GM23248 (cell line): ENCODE results near the gene ZDHHC14.

Experiments used
- EZH2 ChIP-seq: fragments of 200-600 bp; sonication (generic); IDR thresholded peaks from 2 replicates; pipeline ENCODE4 v1.6.1; 2018; ENCODE audit warnings: antibody characterized with exemption, mild to moderate bottlenecking; ENCODE audit not compliant: insufficient read depth, poor library complexity, severe bottlenecking
- EZH2phosphoT487 ChIP-seq: fragments of 200-600 bp; sonication (generic); IDR thresholded peaks from 2 replicates; pipeline ENCODE4 v1.6.1; 2018; ENCODE audit warnings: antibody characterized with exemption, moderate library complexity, mild to moderate bottlenecking, low read depth; ENCODE audit not compliant: insufficient read depth

DNA sequence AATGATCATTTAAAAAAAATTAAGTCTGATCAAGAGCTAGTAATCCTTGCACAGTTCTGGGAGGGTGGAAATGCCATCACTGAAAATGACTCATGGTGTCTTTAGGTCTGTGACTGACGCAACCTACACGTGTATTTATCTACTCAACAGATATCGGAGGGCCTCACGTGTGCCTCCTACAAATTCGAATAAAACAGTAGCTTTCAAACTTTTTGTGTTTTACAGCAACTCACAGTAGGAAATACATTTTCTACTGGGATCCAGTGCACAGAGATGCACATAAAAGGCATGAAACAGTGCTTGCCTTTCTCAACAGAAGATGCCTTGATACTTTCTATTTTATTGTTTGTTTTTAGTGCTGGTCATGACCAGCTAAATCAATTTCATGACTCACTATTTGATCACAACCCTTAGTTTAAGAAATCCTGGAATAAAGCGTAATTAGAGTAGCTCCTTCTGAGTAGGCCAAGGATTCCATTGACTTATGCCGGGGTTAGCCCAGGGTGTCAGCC, 232.1 kb downstream of the ZDHHC14 start:
- TF ChIP-seq EZH2phosphoT487 (no peak), EZH2 (no peak)
